ENCODE data around the gene ENO1.

ENO1 gene

GRCh38 chr1:8873001-8873400 is 5.5 kb downstream of the ENO1 start:
- TF ChIP-seq KLF17 (tag by site-specific recombination; IDR thresholded peaks at IDR 0.05) (no peak), ZIC2 (tag by site-specific recombination; IDR thresholded peaks at IDR 0.05) (no peak), SCRT2 (tag by site-specific recombination; IDR thresholded peaks at IDR 0.05) (peak; percentile 86), SCRT1 (tag by site-specific recombination; IDR thresholded peaks at IDR 0.05; ENCODE audit: borderline replicate concordance) (0 out of 2 replicates have a peak, but pooled peaks have one; percentile 27), GLI2 (tag by site-specific recombination; IDR thresholded peaks at IDR 0.05; ENCODE audit: borderline replicate concordance, low read depth) (no peak), ZNF416 (tag by site-specific recombination; IDR thresholded peaks at IDR 0.05) (no peak), ZBTB8A (tag by site-specific recombination; IDR thresholded peaks at IDR 0.05) (no peak), ZBTB26 (tag by site-specific recombination; optimal IDR thresholded peaks at IDR 0.05) (no peak), REST (tag by site-specific recombination; IDR thresholded peaks at IDR 0.05) (no peak), ZNF513 (tag by site-specific recombination; IDR thresholded peaks at IDR 0.05) (no peak), ZFP37 (tag by site-specific recombination; IDR thresholded peaks at IDR 0.05) (no peak)
- POLR2A ChIA-PET: interaction anchor here (0.6 to 2.3 kb wide), 4 partner anchors 8 to 45 kb away, joined by 4 to 9 read pairs (median 6); no protein-coding TSS in a partner anchor
- Histone ChIP-seq H3K4me3 (ENCODE audit: low read depth, low read length) (no peak overlapping the region), H3K4me1 (ENCODE audit: control insufficient read depth, insufficient read depth, low read length) (peaks cover 8% of the 10 kb centered on the region), H3K36me3 (ENCODE audit: control insufficient read depth in 2 of 2, insufficient read depth in 1 of 2, low read length in 2 of 2) (peaks cover 54 to 96% of the 10 kb centered on the region in 2 experiments), H3K9me3 (ENCODE audit: control insufficient read depth, insufficient read depth, low read depth, low read length) (no peaks in the 10 kb centered on the region), H3K27ac (ENCODE audit: extremely low read depth, low read depth, low read length) (0 out of 2 replicates have a peak overlapping the region, but pooled peaks have one; percentile 27)
- CTCF ChIA-PET: interaction anchor here (1.3 to 1.7 kb wide), 3 partner anchors 11 to 115 kb away, joined by 3 to 6 read pairs (median 5); no protein-coding TSS in a partner anchor

- ChIA-PET POLR2A (no interaction called here), CTCF (interaction anchor here (0.6 to 1.3 kb wide), 4 partner anchors 9 to 143 kb away, joined by 3 to 6 read pairs (median 6); no protein-coding TSS in a partner anchor)
- Histone ChIP-seq H3K27ac (ENCODE audit: extremely low read depth, low read depth, low read length) (no peak overlapping the region; the same call in 1 of the 2 replicates), H3K4me1 (ENCODE audit: control insufficient read depth, insufficient read depth, low read length) (peaks cover 8% of the 10 kb centered on the region), H3K4me3 (ENCODE audit: low read depth, low read length) (no peak overlapping the region), H3K9me3 (ENCODE audit: control insufficient read depth, insufficient read depth, low read depth, low read length) (no peaks in the 10 kb centered on the region), H3K36me3 (ENCODE audit: control insufficient read depth in 2 of 2, insufficient read depth in 1 of 2, low read length in 2 of 2) (peaks cover 62 to 98% of the 10 kb centered on the region in 2 experiments)
- peak; percentile 52 for TF ChIP-seq ZFHX2 (tag by site-specific recombination; conservative IDR thresholded peaks at IDR 0.05)
- no peak for TF ChIP-seq ZNF571 (tag by site-specific recombination; IDR thresholded peaks at IDR 0.05)
These were observed 6.5 kb downstream of the ENO1 start for GRCh38 chr1:8871965-8872399.

GRCh38 chr1:8871539-8871935 is 6.9 kb downstream of the ENO1 start:
- no peak overlapping the region for H3K4me3 ChIP-seq (ENCODE audit: low read depth, low read length)
- no peak overlapping the region; the same call in none of the 2 replicates for H3K27ac ChIP-seq (ENCODE audit: extremely low read depth, low read depth, low read length)
- POLR2A ChIA-PET: no interaction called here
- H3K36me3 ChIP-seq (ENCODE audit: control insufficient read depth in 2 of 2, insufficient read depth in 1 of 2, low read length in 2 of 2): peaks cover 66 to 100% of the 10 kb centered on the region in 2 experiments
- peaks cover 8% of the 10 kb centered on the region for H3K4me1 ChIP-seq (ENCODE audit: control insufficient read depth, insufficient read depth, low read length)
- H3K9me3 ChIP-seq (ENCODE audit: control insufficient read depth, insufficient read depth, low read depth, low read length): no peaks in the 10 kb centered on the region
- TF ChIP-seq ZIC2 (tag by site-specific recombination; IDR thresholded peaks at IDR 0.05) (0 out of 2 replicates have a peak, but pooled peaks have one; percentile 20), ZNF114 (tag by site-specific recombination; IDR thresholded peaks at IDR 0.05) (no peak)
- CTCF ChIA-PET: interaction anchor here (0.6 to 1.3 kb wide), 5 partner anchors 9 to 144 kb away, joined by 3 to 6 read pairs (median 5); no protein-coding TSS in a partner anchor
